Neural progenitor cell (in vitro differentiated cells): Measurements from ENCODE around the gene DIP2A. TPM values are rescaled to one million over a fixed set of nuclear protein-coding genes. Genes with fewer than 3 reads are reported as not detected.
A peak's percentile ranks its signal among the peaks of the same experiment; 100 is the strongest.

Experiments
- DNase-seq: peaks from one replicate; pipeline ENCODE4 v3.0.0-alpha.2; 2016; ENCODE audit warnings: low spot score
- H2AFZ ChIP-seq: fragments of 200-600 bp; sonication (generic); replicated peaks from 2 replicates; pipeline ENCODE4 v1.6.1; 2016; ENCODE audit warnings: antibody characterized with exemption
- H3F3A ChIP-seq: fragments of 200-600 bp; sonication (generic); 2 replicates; pipeline ENCODE4 v1.6.1; 2016; ENCODE audit warnings: antibody characterized with exemption, low read depth
- H3K27ac ChIP-seq: fragments of 200-600 bp; sonication (generic); 2 replicates; pipeline ENCODE4 v1.5.1; 2016; ENCODE audit warnings: mild to moderate bottlenecking
- H3K27me3 ChIP-seq: fragments of 200-600 bp; sonication (generic); 2 replicates; pipeline ENCODE4 v1.6.1; 2016; ENCODE audit warnings: mild to moderate bottlenecking, moderate library complexity
- H3K36me3 ChIP-seq: fragments of 200-600 bp; sonication (generic); 2 replicates; pipeline ENCODE4 v1.5.1; 2016
- H3K4me1 ChIP-seq: fragments of 200-600 bp; sonication (generic); 2 replicates; pipeline ENCODE4 v1.6.1; 2016; ENCODE audit warnings: mixed run types
- H3K4me2 ChIP-seq: fragments of 200-600 bp; sonication (generic); 2 replicates; pipeline ENCODE4 v1.6.1; 2016
- H3K4me3 ChIP-seq: fragments of 200-600 bp; sonication (generic); 2 replicates; pipeline ENCODE4 v1.5.1; 2016
- H3K79me2 ChIP-seq: fragments of 200-600 bp; sonication (generic); 2 replicates; pipeline ENCODE4 v1.6.1; 2016; ENCODE audit warnings: low read depth
- H3K9ac ChIP-seq: fragments of 200-600 bp; sonication (generic); 2 replicates; pipeline ENCODE4 v1.6.1; 2016
- H3K9me3 ChIP-seq: fragments of 200-600 bp; sonication (generic); 2 replicates; pipeline ENCODE4 v1.5.1; 2016; ENCODE audit warnings: low read depth
- H4K20me1 ChIP-seq: fragments of 200-600 bp; sonication (generic); 2 replicates; pipeline ENCODE4 v1.6.1; 2016; ENCODE audit warnings: low read depth
- H3K27ac Mint-ChIP-seq: 3 replicates; pipeline ENCODE4 v1.8.0; 2021; ENCODE audit warnings: mixed read lengths
- H3K27me3 Mint-ChIP-seq: 2 replicates; pipeline ENCODE4 v1.8.0; 2022; ENCODE audit warnings: low read depth, mild to moderate bottlenecking, inconsistent platforms, moderate library complexity, mixed read lengths; ENCODE audit not compliant: insufficient read depth
- H3K36me3 Mint-ChIP-seq: 3 replicates; pipeline ENCODE4 v1.8.0; 2021; ENCODE audit warnings: mixed read lengths
- H3K4me1 Mint-ChIP-seq: 3 replicates; pipeline ENCODE4 v1.8.0; 2021; ENCODE audit warnings: mixed read lengths
- H3K4me3 Mint-ChIP-seq: 3 replicates; pipeline ENCODE4 v1.8.0; 2021; ENCODE audit warnings: mild to moderate bottlenecking, moderate library complexity, mixed read lengths
- H3K9me3 Mint-ChIP-seq: 3 replicates; pipeline ENCODE4 v1.8.0; 2020; ENCODE audit warnings: mixed read lengths
- CTCF ChIP-seq: fragments of 200-600 bp; sonication (generic); IDR thresholded peaks from 2 replicates; pipeline ENCODE4 v1.5.1; 2017; ENCODE audit warnings: antibody characterized with exemption, mild to moderate bottlenecking
- EZH2 ChIP-seq: fragments of 200-600 bp; sonication (generic); IDR thresholded peaks from 2 replicates; pipeline ENCODE4 v1.6.1; 2017; ENCODE audit warnings: antibody characterized with exemption, mild to moderate bottlenecking, moderate library complexity
- EZH2phosphoT487 ChIP-seq: fragments of 200-600 bp; sonication (generic); IDR thresholded peaks from 2 replicates; pipeline ENCODE4 v1.6.1; 2017; ENCODE audit warnings: antibody characterized with exemption
- total RNA-seq: library from RNA; depleted of rRNA; stranded (reverse); fragments of >200 nt; gene quantifications from 2 replicates; pipeline ENCODE4 v1.2.3, GENCODE V29; 2015; ENCODE audit warnings: low replicate concordance

DIP2A gene
- total RNA-seq, 1 donor from 2014 or later, result 50.7 TPM

- no peak for DNase-seq
- Histone ChIP-seq H3K36me3 (no peaks in the 10 kb centered on the region), H2AFZ (no peak overlapping the region), H3K27me3 (no peaks in the 10 kb centered on the region), H3K9me3 (no peaks in the 10 kb centered on the region), H4K20me1 (no peaks in the 10 kb centered on the region), H3K27ac (no peak overlapping the region), H3K79me2 (no peaks in the 10 kb centered on the region), H3K4me3 (no peak overlapping the region), H3K4me2 (no peak overlapping the region), H3F3A (peaks cover 3% of the 10 kb centered on the region), H3K9ac (no peak overlapping the region), H3K4me1 (peaks cover 4% of the 10 kb centered on the region)
- Mint-ChIP-seq H3K36me3 (peaks cover 16% of the 10 kb centered on the region), H3K4me1 (peaks cover 10% of the 10 kb centered on the region), H3K9me3 (no peaks in the 10 kb centered on the region), H3K27ac (no peak overlapping the region), H3K27me3 (no peaks in the 10 kb centered on the region), H3K4me3 (no peak overlapping the region)
- TF ChIP-seq CTCF (no peak), EZH2 (no peak), EZH2phosphoT487 (no peak)
These were observed 37.4 kb upstream of the DIP2A start for GRCh38 chr21:46421191-46421750.

- Histone ChIP-seq H3F3A (peaks cover 3% of the 10 kb centered on the region), H3K79me2 (no peaks in the 10 kb centered on the region), H3K9ac (no peak overlapping the region), H3K27ac (no peak overlapping the region), H3K27me3 (no peaks in the 10 kb centered on the region), H3K4me1 (peaks cover 4% of the 10 kb centered on the region), H4K20me1 (no peaks in the 10 kb centered on the region), H3K4me3 (no peak overlapping the region), H2AFZ (no peak overlapping the region), H3K9me3 (no peaks in the 10 kb centered on the region), H3K4me2 (no peak overlapping the region), H3K36me3 (no peaks in the 10 kb centered on the region)
- Mint-ChIP-seq H3K27ac (no peak overlapping the region), H3K4me1 (peaks cover 10% of the 10 kb centered on the region), H3K9me3 (no peaks in the 10 kb centered on the region), H3K4me3 (peak overlapping the region; percentile 55), H3K36me3 (peaks cover 16% of the 10 kb centered on the region), H3K27me3 (no peaks in the 10 kb centered on the region)
- TF ChIP-seq CTCF (no peak), EZH2 (no peak), EZH2phosphoT487 (no peak)
- no peak for DNase-seq
These were observed 36.7 kb upstream of the DIP2A start for GRCh38 chr21:46421756-46422555.

GRCh38 chr21:46422636-46423241 lies 36.0 kb upstream of the DIP2A start:
- H3K4me2 ChIP-seq, result no peak overlapping the region
- peaks cover 16% of the 10 kb centered on the region for H3K36me3 Mint-ChIP-seq
- no peaks in the 10 kb centered on the region for H3K36me3 ChIP-seq
- TF ChIP-seq CTCF (no peak), EZH2phosphoT487 (no peak), EZH2 (no peak)
- H3K79me2 ChIP-seq, result no peaks in the 10 kb centered on the region
- H3K4me3 ChIP-seq, result no peak overlapping the region
- no peaks in the 10 kb centered on the region for H4K20me1 ChIP-seq
- peaks cover 10% of the 10 kb centered on the region for H3K4me1 Mint-ChIP-seq
- DNase-seq, result no peak
- H3K9me3 ChIP-seq, result no peaks in the 10 kb centered on the region
- no peak overlapping the region for H3K4me3 Mint-ChIP-seq
- H3K27ac ChIP-seq, result no peak overlapping the region
- no peak overlapping the region for H3K27ac Mint-ChIP-seq
- no peak overlapping the region for H3K9ac ChIP-seq
- no peaks in the 10 kb centered on the region for H3K27me3 Mint-ChIP-seq
- H3K27me3 ChIP-seq, result no peaks in the 10 kb centered on the region
- H3K4me1 ChIP-seq, result peaks cover 4% of the 10 kb centered on the region
- no peak overlapping the region for H2AFZ ChIP-seq
- H3F3A ChIP-seq, result peaks cover 3% of the 10 kb centered on the region
- H3K9me3 Mint-ChIP-seq, result no peaks in the 10 kb centered on the region
